ENCODE measurements around the gene CYTH1. TPM values are rescaled to one million over a fixed set of nuclear protein-coding genes. Genes with fewer than 3 reads are reported as not detected.
A peak's percentile ranks its signal among the peaks of the same experiment; 100 is the strongest.

The CYTH1 gene
- total and polyA plus RNA-seq, 4 donors = 28.1 to 50.4 (median 42.4) TPM

- no peak for DNase-seq (ENCODE audit: low read depth in 4 of 6, low spot score in 6 of 6)
- H3K4me1 ChIP-seq (ENCODE audit: control insufficient read depth, insufficient read depth, low read length) = peaks cover 5% of the 10 kb centered on the region
- H3K9me3 ChIP-seq (ENCODE audit: control insufficient read depth, insufficient read depth, low read length) = no peaks in the 10 kb centered on the region
- H3K4me3 ChIP-seq (ENCODE audit: low read depth, low read length) = no peak overlapping the region
- H3K27ac ChIP-seq (ENCODE audit: low read depth, low read length) = no peak overlapping the region
- H3K27me3 ChIP-seq (ENCODE audit: control insufficient read depth, insufficient read depth, low read length) = no peaks in the 10 kb centered on the region
- 71% methylated on average over 7 of the region's 12 CpGs for WGBS (ENCODE audit: insufficient coverage)
- H3K36me3 ChIP-seq (ENCODE audit: control insufficient read depth, insufficient read depth, low read length) = peaks cover 64% of the 10 kb centered on the region
These were observed 101.6 kb downstream of the CYTH1 start for GRCh38 chr17:78680436-78680835.

- DNase-seq (ENCODE audit: low read depth in 4 of 6, low spot score in 6 of 6) = peak in 1 of 6 donors; percentile 62
- H3K36me3 ChIP-seq (ENCODE audit: control insufficient read depth, insufficient read depth, low read length) = peaks cover 71% of the 10 kb centered on the region
These were observed 102.3 kb downstream of the CYTH1 start for GRCh38 chr17:78679495-78680395.

GRCh38 chr17:78678711-78679110 is 103.4 kb downstream of the CYTH1 start:
- Histone ChIP-seq H3K4me3 (ENCODE audit: low read depth, low read length) (no peak overlapping the region), H3K27ac (ENCODE audit: low read depth, low read length) (no peak overlapping the region), H3K9me3 (ENCODE audit: control insufficient read depth, insufficient read depth, low read length) (no peaks in the 10 kb centered on the region), H3K27me3 (ENCODE audit: control insufficient read depth, insufficient read depth, low read length) (no peaks in the 10 kb centered on the region), H3K36me3 (ENCODE audit: control insufficient read depth, insufficient read depth, low read length) (peaks cover 78% of the 10 kb centered on the region), H3K4me1 (ENCODE audit: control insufficient read depth, insufficient read depth, low read length) (peaks cover 5% of the 10 kb centered on the region)
- no peak for DNase-seq (ENCODE audit: low read depth in 4 of 6, low spot score in 6 of 6)
- WGBS (ENCODE audit: insufficient coverage) = 100% methylated on average over 6 of the region's 6 CpGs

More at GRCh38 chr17:78679495-78680395, 102.3 kb downstream of the CYTH1 start:
- peaks cover 5% of the 10 kb centered on the region for H3K4me1 ChIP-seq (ENCODE audit: control insufficient read depth, insufficient read depth, low read length)
- H3K4me3 ChIP-seq (ENCODE audit: low read depth, low read length) = no peak overlapping the region
- WGBS (ENCODE audit: insufficient coverage) = 98% methylated on average over 12 of the region's 24 CpGs
- no peaks in the 10 kb centered on the region for H3K9me3 ChIP-seq (ENCODE audit: control insufficient read depth, insufficient read depth, low read length)
- no peak overlapping the region for H3K27ac ChIP-seq (ENCODE audit: low read depth, low read length)
- H3K27me3 ChIP-seq (ENCODE audit: control insufficient read depth, insufficient read depth, low read length) = no peaks in the 10 kb centered on the region

GRCh38 chr17:78678222-78678557 is 103.9 kb downstream of the CYTH1 start:
- H3K36me3 ChIP-seq (ENCODE audit: control insufficient read depth, insufficient read depth, low read length) = peaks cover 78% of the 10 kb centered on the region
- H3K4me1 ChIP-seq (ENCODE audit: control insufficient read depth, insufficient read depth, low read length) = peaks cover 5% of the 10 kb centered on the region
- WGBS (ENCODE audit: insufficient coverage) = 82% methylated on average over 3 of the region's 11 CpGs
- no peak overlapping the region for H3K27ac ChIP-seq (ENCODE audit: low read depth, low read length)
- H3K4me3 ChIP-seq (ENCODE audit: low read depth, low read length) = no peak overlapping the region
- H3K9me3 ChIP-seq (ENCODE audit: control insufficient read depth, insufficient read depth, low read length) = no peaks in the 10 kb centered on the region
- no peak for DNase-seq (ENCODE audit: low read depth in 4 of 6, low spot score in 6 of 6)
- no peaks in the 10 kb centered on the region for H3K27me3 ChIP-seq (ENCODE audit: control insufficient read depth, insufficient read depth, low read length)

GRCh38 chr17:78677303-78678221 is 104.5 kb downstream of the CYTH1 start:
- H3K27me3 ChIP-seq (ENCODE audit: control insufficient read depth, insufficient read depth, low read length) = no peaks in the 10 kb centered on the region
- no peaks in the 10 kb centered on the region for H3K9me3 ChIP-seq (ENCODE audit: control insufficient read depth, insufficient read depth, low read length)
- peaks cover 5% of the 10 kb centered on the region for H3K4me1 ChIP-seq (ENCODE audit: control insufficient read depth, insufficient read depth, low read length)
- peaks cover 80% of the 10 kb centered on the region for H3K36me3 ChIP-seq (ENCODE audit: control insufficient read depth, insufficient read depth, low read length)
- no peak for DNase-seq (ENCODE audit: low read depth in 4 of 6, low spot score in 6 of 6)
- no peak overlapping the region for H3K27ac ChIP-seq (ENCODE audit: low read depth, low read length)
- 92% methylated on average over 23 of the region's 25 CpGs for WGBS (ENCODE audit: insufficient coverage)
- no peak overlapping the region for H3K4me3 ChIP-seq (ENCODE audit: low read depth, low read length)

GRCh38 chr17:78676412-78677302 is 105.4 kb downstream of the CYTH1 start:
- Histone ChIP-seq H3K4me3 (ENCODE audit: low read depth, low read length) (no peak overlapping the region), H3K27ac (ENCODE audit: low read depth, low read length) (no peak overlapping the region), H3K27me3 (ENCODE audit: control insufficient read depth, insufficient read depth, low read length) (no peaks in the 10 kb centered on the region), H3K4me1 (ENCODE audit: control insufficient read depth, insufficient read depth, low read length) (peaks cover 5% of the 10 kb centered on the region), H3K36me3 (ENCODE audit: control insufficient read depth, insufficient read depth, low read length) (peaks cover 79% of the 10 kb centered on the region), H3K9me3 (ENCODE audit: control insufficient read depth, insufficient read depth, low read length) (no peaks in the 10 kb centered on the region)
- DNase-seq (ENCODE audit: low read depth in 4 of 6, low spot score in 6 of 6) = no peak
- WGBS (ENCODE audit: insufficient coverage) = 85% methylated on average over 23 of the region's 26 CpGs

GRCh38 chr17:78675836-78676235 is 106.2 kb downstream of the CYTH1 start:
- H3K9me3 ChIP-seq (ENCODE audit: control insufficient read depth, insufficient read depth, low read length) = no peaks in the 10 kb centered on the region
- no peak overlapping the region for H3K27ac ChIP-seq (ENCODE audit: low read depth, low read length)
- no peaks in the 10 kb centered on the region for H3K4me1 ChIP-seq (ENCODE audit: control insufficient read depth, insufficient read depth, low read length)
- peaks cover 76% of the 10 kb centered on the region for H3K36me3 ChIP-seq (ENCODE audit: control insufficient read depth, insufficient read depth, low read length)
- 91% methylated on average over 13 of the region's 15 CpGs for WGBS (ENCODE audit: insufficient coverage)
- no peak for DNase-seq (ENCODE audit: low read depth in 4 of 6, low spot score in 6 of 6)
- no peaks in the 10 kb centered on the region for H3K27me3 ChIP-seq (ENCODE audit: control insufficient read depth, insufficient read depth, low read length)
- H3K4me3 ChIP-seq (ENCODE audit: low read depth, low read length) = no peak overlapping the region

GRCh38 chr17:78675316-78675616 is 106.8 kb downstream of the CYTH1 start:
- no peaks in the 10 kb centered on the region for H3K4me1 ChIP-seq (ENCODE audit: control insufficient read depth, insufficient read depth, low read length)
- no peak for DNase-seq (ENCODE audit: low read depth in 4 of 6, low spot score in 6 of 6)
- H3K27ac ChIP-seq (ENCODE audit: low read depth, low read length) = no peak overlapping the region
- no peak overlapping the region for H3K4me3 ChIP-seq (ENCODE audit: low read depth, low read length)
- no peaks in the 10 kb centered on the region for H3K27me3 ChIP-seq (ENCODE audit: control insufficient read depth, insufficient read depth, low read length)
- peaks cover 78% of the 10 kb centered on the region for H3K36me3 ChIP-seq (ENCODE audit: control insufficient read depth, insufficient read depth, low read length)
- no peaks in the 10 kb centered on the region for H3K9me3 ChIP-seq (ENCODE audit: control insufficient read depth, insufficient read depth, low read length)
- WGBS (ENCODE audit: insufficient coverage) = 96% methylated on average over 16 of the region's 17 CpGs

Measured in spinal cord (tissue), 10 donors.